HG03039 (cell line): ENCODE results near the gene PGGHG.
"Not testable (repeated sequence)": the region's sequence is repeated elsewhere in the genome, so short reads cannot be mapped to it uniquely, and the experiment has no call there.

Source experiments
- ATAC-seq: cut with Tn5 transposase; IDR thresholded peaks from one replicate; pipeline ENCODE4 v1.9.1; 2021; ENCODE audit warnings: mild to moderate bottlenecking, moderate library complexity; ENCODE audit not compliant: unreplicated experiment

The PGGHG gene

GRCh38 chr11:326842-327580, 38.1 kb downstream of the PGGHG start:
- peak; percentile 65 for ATAC-seq

- no peak for ATAC-seq
Measured at GRCh38 chr11:327581-327923, 38.6 kb downstream of the PGGHG start.

GRCh38 chr11:328012-328411, 39.1 kb downstream of the PGGHG start:
- no peak for ATAC-seq

GRCh38 chr11:328516-329100, 39.7 kb downstream of the PGGHG start:
- ATAC-seq, result not testable (repeated sequence)

- no peak for ATAC-seq
Measured at GRCh38 chr11:329886-330253, 40.9 kb downstream of the PGGHG start.

GRCh38 chr11:330307-330693, 41.4 kb downstream of the PGGHG start:
- ATAC-seq, result no peak

GRCh38 chr11:330694-331357, 41.9 kb downstream of the PGGHG start:
- ATAC-seq, result no peak

GRCh38 chr11:331358-332060, 42.6 kb downstream of the PGGHG start:
- no peak for ATAC-seq

GRCh38 chr11:332651-333480, 43.9 kb downstream of the PGGHG start:
- no peak for ATAC-seq

GRCh38 chr11:333616-334263, 44.8 kb downstream of the PGGHG start:
- ATAC-seq, result not testable (repeated sequence)

GRCh38 chr11:334264-334994, 45.5 kb downstream of the PGGHG start:
- no peak for ATAC-seq

- ATAC-seq, result no peak
Measured at GRCh38 chr11:335779-336658, 47.1 kb downstream of the PGGHG start.

GRCh38 chr11:336659-337198, 47.8 kb downstream of the PGGHG start:
- ATAC-seq, result no peak

- ATAC-seq, result no peak
Measured at GRCh38 chr11:337711-338110, 48.8 kb downstream of the PGGHG start.

GRCh38 chr11:339963-340362, 51.0 kb downstream of the PGGHG start:
- no peak for ATAC-seq

GRCh38 chr11:340539-341512, 51.9 kb downstream of the PGGHG start:
- ATAC-seq, result no peak

GRCh38 chr11:342328-342727, 53.4 kb downstream of the PGGHG start:
- no peak for ATAC-seq
